GM19467 (cell line): Measurements from ENCODE around the gene APCDD1.
"Not testable (repeated sequence)": the region's sequence is repeated elsewhere in the genome, so short reads cannot be mapped to it uniquely, and the experiment has no call there.

Experiments
- ATAC-seq: cut with Tn5 transposase; IDR thresholded peaks from one replicate; pipeline ENCODE4 v1.9.1; 2021; ENCODE audit warnings: mild to moderate bottlenecking, moderate library complexity; ENCODE audit not compliant: unreplicated experiment

The APCDD1 gene

DNA sequence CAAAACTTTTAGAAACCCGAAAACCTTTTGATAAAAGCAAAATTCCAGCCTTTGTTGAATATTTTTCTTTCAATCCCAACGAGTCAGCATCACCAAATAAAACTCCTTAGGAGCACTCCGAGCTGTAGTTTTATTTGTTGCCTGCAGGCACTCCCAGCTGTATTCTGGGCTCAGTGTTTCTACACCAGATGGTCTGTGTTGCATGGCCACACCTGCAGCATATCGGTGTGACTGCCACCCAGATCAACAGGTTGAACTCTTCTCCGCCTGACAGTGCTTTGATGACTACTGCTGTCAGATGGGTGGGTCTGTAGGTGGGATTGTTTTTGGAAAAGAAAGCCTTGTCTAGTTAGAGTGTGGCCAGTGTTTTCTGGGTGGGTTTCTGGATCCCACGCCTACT, 32.7 kb downstream of the APCDD1 start:
- ATAC-seq = no peak

DNA sequence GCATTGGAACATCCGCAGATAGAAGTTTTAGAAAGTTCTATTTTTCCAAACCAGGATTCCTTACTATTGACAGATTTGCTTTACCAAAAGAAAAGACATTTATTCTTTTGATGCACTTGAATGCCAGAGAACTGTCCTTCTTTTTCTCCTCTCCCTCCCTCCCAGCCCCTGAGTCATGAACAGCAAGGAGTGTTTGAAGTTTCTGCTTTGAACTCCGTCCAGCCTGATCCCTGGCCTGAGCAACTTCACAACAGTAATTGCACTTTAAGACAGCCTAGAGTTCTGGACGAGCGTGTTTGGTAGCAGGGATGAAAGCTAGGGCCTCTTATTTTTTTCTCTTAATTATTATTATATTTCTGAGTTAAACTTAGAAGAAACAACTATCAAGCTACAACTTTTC, 33.6 kb downstream of the APCDD1 start:
- ATAC-seq = no peak

GRCh38 chr18:10490401-10491165, 36.1 kb downstream of the APCDD1 start:
- ATAC-seq = peak; percentile 95

DNA sequence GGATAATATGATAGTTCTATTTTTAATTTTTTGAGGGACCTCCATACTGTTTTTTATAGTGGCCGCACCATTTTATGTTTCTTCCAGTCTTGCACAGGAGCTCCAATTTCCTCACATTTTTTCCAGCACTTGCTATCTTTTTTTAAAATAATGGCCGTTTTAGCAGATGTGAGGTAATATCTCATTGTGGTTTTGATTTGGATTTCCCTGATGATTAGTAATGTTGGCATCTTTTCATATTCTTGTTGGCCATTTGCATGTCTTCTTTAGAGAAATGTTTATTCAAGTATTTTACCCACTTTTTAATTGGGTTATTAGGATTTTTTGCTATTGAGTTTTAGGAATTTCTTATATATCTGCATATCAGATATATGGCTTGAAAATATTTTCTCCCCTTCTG, 41.5 kb downstream of the APCDD1 start:
- no peak for ATAC-seq

GRCh38 chr18:10497206-10497749, 42.8 kb downstream of the APCDD1 start:
- ATAC-seq = no peak

DNA sequence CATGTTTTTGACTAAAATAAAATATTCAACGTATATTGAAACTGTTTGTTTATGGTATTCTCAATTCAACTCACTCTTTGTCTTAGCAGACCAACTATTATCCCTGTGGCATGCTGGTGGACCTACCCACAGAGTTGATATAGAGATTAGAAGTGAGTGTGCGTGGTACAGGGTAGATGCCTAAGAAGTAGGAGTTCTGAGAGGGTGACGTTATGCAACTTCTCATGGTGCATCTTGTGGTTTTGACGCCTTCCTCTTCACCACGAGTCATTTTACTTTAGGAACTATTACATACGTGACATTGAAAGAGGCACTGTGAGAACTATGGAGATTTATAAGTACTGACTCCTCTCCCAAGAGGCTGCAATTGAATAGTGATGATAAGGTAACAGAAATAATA, 44.8 kb downstream of the APCDD1 start:
- ATAC-seq = no peak

GRCh38 chr18:10500038-10500437, 45.6 kb downstream of the APCDD1 start:
- no peak for ATAC-seq

DNA sequence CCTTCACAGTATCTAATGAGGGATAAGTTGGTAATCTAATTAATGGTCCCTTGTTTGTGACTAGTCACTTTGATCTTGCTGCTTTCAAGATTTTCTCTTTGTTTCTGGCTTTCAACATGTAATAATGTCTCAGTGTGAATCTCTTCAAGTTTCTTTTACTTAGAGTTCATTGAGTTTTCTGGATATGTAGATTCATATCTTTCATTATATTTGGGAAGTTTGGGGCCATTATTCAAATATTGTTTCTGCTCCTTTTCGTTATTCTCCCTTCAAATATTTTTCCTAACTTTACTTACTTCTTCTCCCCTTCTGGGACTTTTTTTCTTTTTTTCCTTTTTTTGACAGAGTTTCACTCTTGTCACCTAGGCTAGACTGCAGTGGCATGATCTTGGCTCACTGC, 50.3 kb downstream of the APCDD1 start:
- no peak for ATAC-seq

DNA sequence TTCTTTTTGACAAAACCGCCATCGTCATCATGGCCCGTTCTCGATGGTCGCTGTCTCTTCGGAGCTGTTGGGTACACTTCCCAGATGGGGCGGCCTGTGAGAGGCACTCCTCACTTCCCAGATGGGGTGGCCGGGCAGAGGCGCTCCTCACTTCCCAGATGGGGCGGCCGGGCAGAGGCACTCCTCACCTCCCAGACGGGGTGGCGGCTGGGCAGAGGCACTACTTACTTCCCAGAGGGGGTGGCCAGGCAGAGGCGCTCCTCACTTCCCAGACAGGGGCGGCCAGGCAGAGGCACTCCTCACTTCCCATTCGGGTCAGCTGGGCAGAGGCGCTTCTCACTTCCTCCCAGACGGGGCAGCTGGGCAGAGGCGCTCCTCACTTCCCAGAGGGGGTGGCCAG, 51.5 kb downstream of the APCDD1 start:
- ATAC-seq = not testable (repeated sequence)

GRCh38 chr18:10508591-10508990, 54.2 kb downstream of the APCDD1 start:
- ATAC-seq = no peak

- no peak for ATAC-seq
These were observed 56.8 kb downstream of the APCDD1 start for GRCh38 chr18:10511236-10511635.

GRCh38 chr18:10514082-10514481, 59.6 kb downstream of the APCDD1 start:
- no peak for ATAC-seq

DNA sequence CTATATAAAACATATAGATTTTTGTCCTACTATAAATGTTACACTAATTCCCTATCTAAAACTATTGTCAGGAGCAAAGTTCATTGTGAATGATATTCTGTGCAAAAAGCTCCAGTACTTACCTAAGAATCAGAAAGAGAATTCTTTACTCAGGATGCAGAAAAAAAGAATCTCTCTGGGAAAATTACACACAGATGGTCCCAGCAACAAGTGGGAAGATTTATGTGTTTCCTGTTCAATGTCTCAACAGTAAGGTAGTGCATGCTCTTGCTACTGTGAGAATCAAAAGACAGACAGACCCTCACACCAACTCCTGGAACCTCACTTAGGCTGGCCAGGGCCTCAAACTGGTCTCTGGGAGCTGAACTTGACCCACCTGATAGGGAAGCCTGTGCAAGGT, 60.2 kb downstream of the APCDD1 start:
- no peak for ATAC-seq

- ATAC-seq = no peak
These were observed 61.0 kb downstream of the APCDD1 start for GRCh38 chr18:10515456-10515855.

DNA sequence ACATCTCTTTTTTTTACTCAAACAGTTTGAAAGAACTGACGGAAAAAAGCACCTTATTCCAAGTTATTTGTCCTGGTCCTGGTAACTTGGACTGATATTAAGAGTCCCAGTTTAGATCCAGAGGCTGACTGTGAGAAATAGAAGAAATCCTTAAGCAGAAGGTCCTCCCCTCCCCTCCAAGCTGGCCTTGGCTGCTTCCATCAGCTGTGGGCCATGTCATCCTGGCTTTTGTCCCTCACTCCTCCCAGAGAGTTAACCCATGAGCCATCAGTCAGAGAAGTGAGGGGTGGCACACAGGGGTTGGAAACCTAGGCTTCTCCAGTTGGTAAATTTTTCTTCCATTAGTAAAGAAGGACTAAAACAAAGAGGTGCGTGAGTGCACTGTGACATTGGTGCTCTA, 61.6 kb downstream of the APCDD1 start:
- ATAC-seq = no peak

DNA sequence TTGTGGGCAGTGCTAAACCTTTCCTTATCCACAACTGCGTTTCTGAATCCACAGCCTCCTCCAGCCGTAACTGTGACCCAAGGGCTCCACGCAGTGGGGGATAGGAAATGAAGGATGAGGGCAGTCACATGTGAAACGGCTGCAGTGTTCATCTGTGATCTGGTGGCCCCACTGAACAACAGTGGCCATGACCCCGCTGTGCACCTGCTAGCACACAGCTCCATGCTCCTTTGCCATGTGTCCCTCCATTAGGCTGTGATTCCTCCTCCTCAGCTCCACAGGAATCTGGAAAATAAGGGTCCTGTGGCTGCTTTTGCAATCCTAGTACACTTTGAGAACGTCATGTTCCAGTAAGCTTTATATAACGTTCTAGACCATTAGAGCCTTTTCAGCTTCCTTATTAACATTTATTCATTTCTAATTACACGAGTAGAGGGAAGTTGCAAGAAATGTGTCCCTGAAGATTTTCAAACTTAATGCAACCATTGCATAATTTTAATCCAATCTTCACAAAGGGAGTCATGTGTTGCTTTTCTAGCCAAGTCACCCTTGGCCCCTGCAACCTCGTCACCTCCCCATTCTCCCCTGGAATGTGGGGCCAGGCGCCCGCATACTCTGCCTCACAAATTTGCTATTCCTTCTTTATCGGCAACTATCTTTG, 64.3 kb downstream of the APCDD1 start:
- no peak for ATAC-seq

- ATAC-seq = no peak
These were observed 64.9 kb downstream of the APCDD1 start for GRCh38 chr18:10519366-10519765.

DNA sequence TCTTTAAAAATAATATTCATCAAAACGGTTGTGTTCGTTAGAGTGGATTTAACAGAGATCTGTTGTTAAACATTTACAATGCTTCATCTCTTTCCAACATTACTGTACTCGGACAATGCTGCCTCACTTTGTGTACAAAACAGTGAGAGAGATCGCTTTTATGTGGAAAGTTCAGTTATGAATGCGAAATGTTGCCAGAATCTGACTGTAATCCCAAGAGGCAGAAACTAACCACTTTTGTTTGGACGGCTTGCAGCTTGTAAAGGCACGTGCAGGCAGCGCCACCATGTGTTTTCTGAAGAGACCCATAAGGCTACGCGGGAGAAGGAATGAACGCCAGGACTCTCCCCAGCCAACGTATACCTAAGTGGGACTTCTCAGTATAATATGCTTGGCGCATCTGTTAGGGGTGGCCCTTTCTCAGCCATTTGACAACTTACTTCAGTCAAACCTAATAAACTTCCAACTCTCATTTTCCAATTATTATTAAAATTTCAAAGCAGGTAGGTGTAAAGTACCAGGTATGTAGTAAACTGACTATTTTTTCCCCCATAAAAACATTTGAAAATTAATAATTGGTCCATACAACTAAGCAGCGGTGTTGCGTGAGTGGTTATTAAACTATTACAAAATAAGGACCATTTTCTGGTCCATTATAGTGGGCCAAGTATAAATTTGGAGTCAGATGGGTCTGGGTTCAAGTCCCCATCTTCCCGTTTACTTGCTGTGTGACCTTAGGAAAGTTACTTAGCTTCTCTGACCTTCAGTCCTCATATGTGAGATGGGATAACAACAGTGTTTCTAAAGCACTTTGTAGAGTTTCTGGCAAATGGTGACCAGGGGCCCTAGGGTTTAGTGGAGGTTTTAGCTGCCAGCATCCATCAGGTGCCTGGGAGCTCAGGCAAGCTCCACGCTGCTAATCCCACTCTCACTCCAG, 65.8 kb downstream of the APCDD1 start:
- ATAC-seq = no peak

DNA sequence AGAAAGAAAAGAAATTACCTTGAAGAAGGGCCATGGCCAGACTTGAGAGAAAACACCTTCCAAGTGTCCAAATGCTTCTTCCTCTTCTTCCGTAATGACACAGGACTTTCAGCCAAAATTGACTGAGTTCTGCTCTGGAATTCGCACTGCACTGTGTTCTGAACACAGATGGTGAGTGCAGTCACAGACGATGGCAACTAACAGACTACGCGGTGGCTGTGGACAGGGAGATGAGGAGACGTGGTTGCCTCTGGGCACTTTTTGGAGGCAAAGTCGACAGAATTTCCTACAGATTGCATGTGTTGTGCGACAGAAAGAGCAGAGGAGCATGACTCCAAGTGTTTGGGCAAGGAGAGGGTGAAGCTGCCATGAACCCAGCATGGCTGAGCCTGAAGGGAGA, 67.1 kb downstream of the APCDD1 start:
- ATAC-seq = no peak

GRCh38 chr18:10522574-10522973, 68.1 kb downstream of the APCDD1 start:
- ATAC-seq = no peak

DNA sequence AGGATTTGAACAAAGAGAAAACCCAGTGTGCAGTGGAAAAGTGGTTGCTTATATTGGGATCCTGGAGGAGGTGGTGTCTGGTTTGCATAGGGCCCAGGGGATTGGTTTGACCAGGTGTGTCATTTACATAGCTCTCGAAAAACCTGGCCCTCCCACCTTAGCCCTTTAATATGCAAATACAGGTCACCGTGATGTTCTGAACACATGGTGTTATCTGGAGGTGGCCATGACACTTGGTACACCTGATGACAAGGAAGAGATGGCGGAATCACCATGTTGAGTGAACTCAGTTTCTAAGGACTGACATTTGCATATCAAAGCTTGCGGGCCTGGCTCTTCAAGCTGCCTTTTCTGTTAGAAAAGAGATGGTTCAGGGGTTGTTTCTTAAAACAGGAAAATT, 69.1 kb downstream of the APCDD1 start:
- ATAC-seq = no peak
